ENCODE measurements around the gene ATG5.

Gene ATG5

GRCh38 chr6:106325336-106326178 lies at the start of gene ATG5:
Gene ATG5, minus strand, starts transcription at chr6:106325760. Its CDS starts 9,552 bp downstream, at chr6:106316208.
- DNase-seq: peak; percentile 99 to 100

GRCh38 chr6:106373502-106374239 lies 48.1 kb upstream of the ATG5 start:
- DNase-seq: no peak

GRCh38 chr6:106372838-106373501 lies 47.4 kb upstream of the ATG5 start:
- DNase-seq: no peak

DNA sequence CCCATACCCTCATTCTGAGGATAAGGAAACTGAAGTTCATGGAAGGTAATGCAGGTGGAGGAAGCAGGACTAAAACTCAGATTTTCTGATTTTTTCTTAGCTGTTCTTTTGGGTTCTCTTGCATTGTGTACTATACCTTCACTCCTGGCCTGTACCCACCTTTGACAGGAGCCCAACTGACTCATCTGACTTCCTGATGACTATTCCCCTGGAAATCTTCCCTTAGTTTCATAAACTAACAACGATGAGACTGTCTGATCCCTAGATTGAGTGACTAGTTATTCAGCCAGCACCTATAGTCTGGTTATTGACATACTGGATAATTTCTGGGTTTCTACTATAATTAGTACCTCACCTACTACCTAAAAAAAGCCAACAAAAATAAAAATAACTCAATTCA lies 45.1 kb upstream of the ATG5 start:
- no peak for DNase-seq

GRCh38 chr6:106369739-106370138 lies 44.2 kb upstream of the ATG5 start:
- DNase-seq: no peak

DNA sequence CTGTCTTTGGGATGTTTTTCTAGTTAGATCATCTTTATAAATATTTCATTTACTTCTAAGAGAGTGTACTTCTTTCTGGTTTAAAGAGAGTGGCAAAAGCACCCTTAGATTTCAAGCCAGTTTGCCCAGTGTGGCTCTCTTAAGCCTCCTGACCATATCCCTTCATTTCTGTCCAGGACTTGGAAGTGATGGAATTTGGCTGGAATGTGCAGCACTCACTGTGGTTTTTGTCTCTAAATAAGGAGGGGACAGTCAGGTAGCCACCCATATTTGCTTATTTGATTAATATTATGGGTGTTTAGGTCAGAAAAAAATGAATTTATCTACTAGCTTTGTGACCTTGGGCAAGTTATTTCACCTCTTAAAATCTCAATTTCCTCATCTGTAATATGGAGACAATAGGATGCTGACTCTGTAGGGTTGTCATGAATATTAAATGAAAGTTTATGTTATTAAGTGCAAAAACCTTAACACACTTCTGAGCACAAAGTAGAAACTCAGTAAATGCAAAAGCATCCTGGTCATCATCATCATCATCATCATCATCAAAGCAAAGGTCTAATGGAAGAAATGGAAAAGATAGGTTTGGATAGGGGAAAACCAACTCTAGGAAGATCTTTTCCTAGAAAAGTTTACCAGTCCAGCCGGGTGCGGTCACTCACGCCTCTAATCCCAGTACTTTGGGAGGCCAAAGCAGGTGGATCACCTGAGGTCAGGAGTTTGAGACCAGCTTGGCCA lies 38.0 kb upstream of the ATG5 start:
- DNase-seq: no peak

GRCh38 chr6:106360989-106361430 lies 35.5 kb upstream of the ATG5 start:
- DNase-seq: peak; percentile 3 to 9

DNA sequence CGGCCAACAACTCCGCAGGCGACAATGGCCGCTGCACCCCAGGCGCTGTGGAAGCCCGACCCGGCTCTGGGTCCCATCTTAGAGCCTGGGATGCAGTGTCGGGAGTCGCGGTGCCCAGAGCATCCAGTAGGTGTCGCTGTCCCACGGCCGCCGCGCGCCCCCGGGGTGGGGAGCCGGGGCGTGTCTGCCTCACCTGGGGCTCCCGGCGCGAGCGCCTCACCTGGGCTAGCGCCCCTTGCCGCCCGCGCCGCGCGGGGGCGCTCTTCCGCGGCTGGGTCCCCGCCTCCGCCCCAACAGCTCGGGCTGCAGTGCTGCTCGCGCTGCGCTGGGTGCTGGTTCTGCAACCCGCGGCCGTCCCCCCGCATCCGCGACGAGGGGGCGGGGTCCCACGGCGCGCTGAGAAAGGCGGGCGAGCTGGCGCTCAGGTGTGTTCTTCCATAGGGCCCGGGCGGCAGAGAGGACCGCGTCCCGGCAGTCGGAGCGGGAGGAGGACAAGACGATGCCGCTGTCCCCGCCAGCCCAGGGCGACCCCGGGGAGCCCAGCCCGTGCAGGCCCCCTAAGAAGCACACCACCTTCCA lies 34.9 kb upstream of the ATG5 start, which contains the start of gene CRYBG1:
TSS of gene CRYBG1 (plus strand) at position 308 of the 579 bp plus-strand sequence. CDS start at position 500, 192 bp downstream.
- peak; percentile 54 to 63 for DNase-seq

GRCh38 chr6:106359959-106360409 lies 34.4 kb upstream of the ATG5 start:
- DNase-seq: no peak

GRCh38 chr6:106356378-106356777 lies 30.8 kb upstream of the ATG5 start:
- no peak for DNase-seq

- DNase-seq: no peak
These were observed 21.7 kb upstream of the ATG5 start for GRCh38 chr6:106347219-106347618.

DNA sequence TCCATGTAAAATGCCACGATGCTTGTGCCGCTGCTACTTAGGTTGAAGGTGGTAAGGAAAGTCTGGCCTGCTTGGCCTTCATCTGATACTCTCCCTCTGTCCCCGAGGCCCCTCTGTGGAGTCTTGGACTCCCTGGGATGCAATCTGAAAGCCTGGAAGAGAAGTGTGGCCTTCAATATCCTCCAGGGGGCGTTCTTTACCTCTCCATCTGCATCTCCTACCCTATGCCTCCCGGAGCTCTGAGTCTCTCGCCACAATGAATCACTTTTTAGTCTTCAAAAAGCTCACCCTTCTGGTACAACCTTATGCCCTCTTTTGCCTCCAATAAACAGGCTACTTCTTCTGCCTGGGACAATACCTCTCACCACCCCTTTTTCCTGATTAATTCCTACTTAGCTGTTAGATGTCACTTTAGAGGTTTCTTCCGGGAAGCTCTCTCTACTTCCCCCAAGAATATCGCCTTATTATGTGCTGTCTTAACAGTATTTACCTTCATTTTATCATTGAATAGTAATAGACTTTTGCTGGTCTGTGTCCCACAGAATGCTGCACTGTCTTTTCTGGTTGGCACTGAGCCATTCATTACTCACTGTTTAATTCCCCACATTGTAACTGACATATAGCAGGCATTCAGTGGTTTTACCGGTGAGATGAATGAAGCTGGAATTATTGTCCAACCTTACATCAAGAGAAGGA lies 13.9 kb upstream of the ATG5 start:
- DNase-seq: peak; percentile 8 to 40

DNA sequence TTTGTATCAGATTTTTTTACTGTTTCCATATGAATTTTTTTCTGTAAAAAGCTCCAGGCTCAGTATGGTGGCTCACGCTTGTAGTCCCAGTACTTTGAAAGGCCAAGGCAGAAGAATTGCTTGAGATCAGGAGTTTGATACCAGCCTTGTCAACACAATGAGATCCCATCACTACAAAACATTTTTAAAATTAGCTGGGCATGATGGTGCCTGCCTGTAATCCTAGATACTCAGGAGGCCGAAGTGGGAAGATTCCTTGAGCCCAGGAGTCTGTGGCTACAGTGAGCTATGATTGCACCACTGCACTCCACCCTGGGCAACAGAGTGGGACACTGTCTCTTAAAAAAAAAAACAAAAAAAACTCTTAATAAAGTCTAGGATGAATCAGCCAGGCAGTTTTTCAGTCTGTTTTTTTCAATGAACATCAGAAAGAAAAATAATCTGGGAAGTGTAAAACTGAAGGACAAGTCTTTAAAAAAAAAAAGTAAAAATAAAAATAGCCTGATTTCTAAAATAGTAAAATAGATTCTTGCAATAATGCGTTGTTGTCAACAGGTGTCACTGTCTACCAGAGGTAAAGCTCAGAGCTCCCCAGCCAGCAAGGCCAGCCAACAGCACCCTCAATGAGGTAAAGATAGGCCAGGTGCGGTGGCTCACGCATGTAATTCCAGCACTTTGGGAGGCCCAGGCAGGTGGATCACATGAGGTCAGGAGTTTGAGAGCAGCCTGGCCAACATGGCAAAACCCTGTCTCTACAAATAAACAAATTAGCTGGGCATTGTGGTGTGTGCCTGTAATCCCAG lies 9.3 kb upstream of the ATG5 start:
- DNase-seq: peak; percentile 38 to 39

DNA sequence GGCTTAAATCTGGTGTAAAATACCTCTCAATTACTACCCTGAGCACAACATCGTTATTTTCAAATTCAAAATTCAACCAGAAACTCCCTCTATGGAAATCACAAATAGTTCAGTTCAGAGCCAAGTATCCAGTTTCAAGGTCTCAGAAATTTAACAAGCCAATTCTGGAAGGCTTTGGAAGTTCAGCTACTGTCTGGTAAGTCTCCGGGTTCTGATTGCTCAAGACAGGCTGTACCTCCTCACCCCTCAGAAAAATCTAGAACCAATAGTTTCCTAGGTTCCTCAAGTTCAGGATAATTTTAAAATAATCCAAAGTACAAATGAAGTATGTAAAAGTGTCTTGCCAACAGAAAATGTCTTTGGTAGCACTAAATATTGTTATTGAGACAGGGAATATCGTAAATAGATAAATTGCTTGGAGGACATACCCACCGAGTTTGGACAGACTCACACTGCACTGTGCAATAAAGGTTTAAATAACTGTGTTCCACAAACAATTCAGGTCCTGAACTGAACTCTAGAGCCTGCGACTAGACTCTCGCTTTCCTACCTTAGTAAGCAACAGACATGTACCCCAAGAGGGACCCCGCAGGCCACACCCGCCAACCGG lies 729 bp downstream of the ATG5 start:
- DNase-seq: no peak

DNA sequence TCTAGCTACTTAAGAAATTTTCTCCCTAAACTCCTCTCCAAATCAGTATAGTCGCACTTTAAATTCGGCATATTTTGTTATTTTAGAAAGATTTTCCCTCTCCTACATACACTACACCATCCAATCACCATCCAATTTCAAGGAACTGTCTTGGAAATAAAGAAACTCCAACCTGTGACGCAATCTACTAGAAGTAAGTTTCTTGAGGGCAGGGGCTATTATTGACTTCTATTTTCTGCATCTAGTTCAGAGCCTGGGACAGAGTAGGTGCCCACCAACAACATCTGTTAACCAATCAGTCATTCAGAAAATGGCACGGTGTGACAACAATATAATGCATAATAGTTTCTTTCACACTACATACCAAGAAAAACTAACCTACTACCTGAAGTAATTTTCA lies 3.6 kb downstream of the ATG5 start:
- no peak for DNase-seq

GRCh38 chr6:106318851-106319250 lies 6.7 kb downstream of the ATG5 start:
- no peak for DNase-seq

GRCh38 chr6:106318061-106318460 lies 7.5 kb downstream of the ATG5 start:
- DNase-seq: no peak

- DNase-seq: no peak
These were observed 9.2 kb downstream of the ATG5 start for GRCh38 chr6:106316375-106316766.

DNA sequence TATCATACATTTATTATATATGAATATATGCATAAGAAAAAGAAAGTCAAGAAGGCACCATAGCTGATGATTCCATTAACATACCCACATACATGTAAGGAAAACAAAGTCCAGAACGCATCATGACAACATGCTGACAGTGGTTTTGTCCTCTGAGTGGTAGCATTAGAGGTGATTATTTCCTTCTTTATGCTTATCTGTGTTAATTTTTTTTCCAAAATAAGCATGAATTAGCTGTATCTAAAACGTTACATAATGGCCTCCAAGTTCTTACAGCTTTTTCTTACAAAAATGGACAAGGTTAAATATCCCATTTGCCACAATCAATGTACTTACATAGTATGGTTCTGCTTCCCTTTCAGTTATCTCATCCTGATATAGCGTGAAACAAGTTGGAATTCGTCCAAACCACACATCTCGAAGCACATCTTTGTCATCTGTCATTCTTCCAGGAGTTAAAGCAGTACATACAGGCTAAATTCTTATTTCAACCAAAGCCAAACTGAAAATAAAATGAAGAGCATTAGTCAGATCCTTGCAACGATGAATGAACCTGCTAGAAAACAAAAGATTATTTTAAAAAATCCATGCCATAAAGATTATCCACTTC lies 9.7 kb downstream of the ATG5 start:
- no peak for DNase-seq

Data from stimulated activated CD4-positive, alpha-beta T cell treated with anti-CD3 and anti-CD28 coated beads, Interleukin-4, amount 100 ng/mL, for 4 hours (primary cell).